ENCODE results near the gene BRINP1. TPM values are rescaled to one million over a fixed set of nuclear protein-coding genes. Genes with fewer than 3 reads are reported as not detected.

The BRINP1 gene
- polyA plus RNA-seq, 1 donor from 2014 or later, result not detected

- Mint-ChIP-seq H3K9me3 (peaks cover 0 to 4% (median 4%) of the 10 kb centered on the region in 3 donors), H3K27me3 (peaks cover 7% of the 10 kb centered on the region), H3K4me3 (no peak overlapping the region), H3K27ac (no peak overlapping the region), H3K4me1 (peaks cover 0 to 3% (median 0%) of the 10 kb centered on the region in 3 donors), H3K36me3 (no peaks in the 10 kb centered on the region)
These were observed 61.8 kb downstream of the BRINP1 start for GRCh38 chr9:119307471-119307870.

GRCh38 chr9:119304555-119304954 lies 64.7 kb downstream of the BRINP1 start:
- H3K36me3 Mint-ChIP-seq, result no peaks in the 10 kb centered on the region
- H3K27me3 Mint-ChIP-seq, result peaks cover 7% of the 10 kb centered on the region
- no peak overlapping the region for H3K27ac Mint-ChIP-seq
- peaks cover 0 to 8% (median 5%) of the 10 kb centered on the region in 3 donors for H3K9me3 Mint-ChIP-seq
- H3K4me3 Mint-ChIP-seq, result no peak overlapping the region
- peaks cover 0 to 3% (median 0%) of the 10 kb centered on the region in 3 donors for H3K4me1 Mint-ChIP-seq

- H3K9me3 Mint-ChIP-seq, result peaks cover 0 to 8% (median 5%) of the 10 kb centered on the region in 3 donors
- no peak overlapping the region for H3K27ac Mint-ChIP-seq
These were observed 66.1 kb downstream of the BRINP1 start for GRCh38 chr9:119302988-119303698.

DNA sequence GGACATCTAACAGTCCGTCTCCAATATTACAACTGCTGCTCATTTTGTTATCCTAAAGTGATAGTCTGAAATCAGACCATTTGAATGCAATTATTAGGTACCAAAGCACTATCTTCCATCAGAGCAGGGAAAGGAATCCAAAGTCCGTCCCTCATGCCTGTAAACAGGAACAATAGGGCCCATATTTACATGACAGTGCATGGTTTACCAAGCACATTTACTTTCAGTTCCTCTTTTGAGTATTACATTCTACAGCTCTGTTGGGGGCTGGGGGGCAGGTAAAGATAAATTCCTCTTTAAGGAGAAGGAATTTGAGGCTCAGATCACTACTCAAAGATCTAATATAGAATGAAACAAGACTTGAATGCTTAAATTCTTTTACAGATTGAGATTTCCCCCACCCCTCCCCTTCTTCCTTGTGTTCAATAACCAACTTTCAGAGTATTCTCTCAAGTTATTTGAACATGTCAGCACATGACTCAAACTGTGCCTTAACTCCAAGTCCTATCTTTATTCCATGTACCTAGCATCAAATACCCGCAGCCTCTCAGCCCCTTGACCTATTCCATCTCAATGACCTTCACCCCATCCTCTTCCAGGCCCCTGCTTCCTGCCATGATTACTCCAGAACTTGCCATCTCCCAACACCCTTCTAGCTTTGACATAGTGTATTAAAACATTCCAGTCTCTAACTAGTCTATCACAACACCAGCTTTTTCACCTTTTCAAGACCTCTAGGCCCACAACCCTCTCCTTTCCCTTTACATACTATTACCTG lies 71.0 kb downstream of the BRINP1 start:
- Mint-ChIP-seq H3K4me3 (peak overlapping the region in 2 of 4 donors; percentile 23 to 73), H3K27me3 (no peaks in the 10 kb centered on the region), H3K9me3 (peaks cover 1 to 4% (median 2%) of the 10 kb centered on the region in 3 donors), H3K27ac (no peak overlapping the region), H3K4me1 (peaks cover 4 to 12% (median 9%) of the 10 kb centered on the region in 3 donors), H3K36me3 (no peaks in the 10 kb centered on the region)

More at GRCh38 chr9:119302988-119303698, 66.1 kb downstream of the BRINP1 start:
- H3K4me1 Mint-ChIP-seq, result peaks cover under 1 to 10% (median 5%) of the 10 kb centered on the region in 3 donors
- peaks cover 7% of the 10 kb centered on the region for H3K27me3 Mint-ChIP-seq
- H3K4me3 Mint-ChIP-seq, result no peak overlapping the region
- no peaks in the 10 kb centered on the region for H3K36me3 Mint-ChIP-seq

- peaks cover 2% of the 10 kb centered on the region for H3K27me3 Mint-ChIP-seq
These were observed 77.7 kb downstream of the BRINP1 start for GRCh38 chr9:119291554-119291953.

DNA sequence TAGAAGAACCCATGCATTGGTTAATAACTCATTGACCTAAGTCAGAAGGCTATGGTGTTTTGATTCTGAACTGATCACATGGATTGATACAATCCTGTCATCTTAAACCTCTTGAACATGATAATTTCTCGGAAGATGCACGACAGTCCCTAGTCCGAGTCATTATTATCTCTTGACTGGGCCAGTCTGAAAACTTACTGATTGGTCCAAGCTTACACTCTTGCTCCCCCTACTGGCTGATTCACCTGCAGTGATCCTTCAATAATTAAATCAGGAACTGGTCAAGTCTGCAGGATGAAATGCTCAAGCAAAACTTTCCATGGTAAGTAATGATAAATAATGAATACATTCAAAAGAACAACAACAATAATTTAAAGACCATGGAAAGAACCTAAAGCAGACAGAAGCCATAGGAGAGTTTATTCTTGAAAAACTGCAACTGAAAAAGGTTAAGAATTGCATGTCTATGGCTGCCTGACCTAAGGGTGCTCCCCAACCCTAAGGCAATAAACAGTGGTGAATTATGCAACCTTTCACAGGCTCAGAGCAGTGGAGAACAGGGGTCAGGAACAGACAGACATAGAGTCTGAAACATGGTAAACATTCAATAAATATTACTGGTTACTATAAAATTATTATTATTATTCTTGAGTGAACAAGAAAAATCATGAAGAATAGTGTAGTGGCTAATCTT lies 79.3 kb downstream of the BRINP1 start:
- no peaks in the 10 kb centered on the region for H3K9me3 Mint-ChIP-seq
- H3K36me3 Mint-ChIP-seq, result no peaks in the 10 kb centered on the region
- H3K27ac Mint-ChIP-seq, result no peak overlapping the region
- H3K4me1 Mint-ChIP-seq, result peaks cover 0 to 2% (median 0%) of the 10 kb centered on the region in 3 donors
- H3K27me3 Mint-ChIP-seq, result peaks cover 8% of the 10 kb centered on the region
- no peak overlapping the region for H3K4me3 Mint-ChIP-seq

More at GRCh38 chr9:119291554-119291953, 77.7 kb downstream of the BRINP1 start:
- H3K36me3 Mint-ChIP-seq, result no peaks in the 10 kb centered on the region
- peaks cover 0 to under 1% (median 0%) of the 10 kb centered on the region in 3 donors for H3K9me3 Mint-ChIP-seq
- no peak overlapping the region for H3K4me3 Mint-ChIP-seq
- peaks cover 0 to 2% (median 0%) of the 10 kb centered on the region in 3 donors for H3K4me1 Mint-ChIP-seq
- H3K27ac Mint-ChIP-seq, result no peak overlapping the region

DNA sequence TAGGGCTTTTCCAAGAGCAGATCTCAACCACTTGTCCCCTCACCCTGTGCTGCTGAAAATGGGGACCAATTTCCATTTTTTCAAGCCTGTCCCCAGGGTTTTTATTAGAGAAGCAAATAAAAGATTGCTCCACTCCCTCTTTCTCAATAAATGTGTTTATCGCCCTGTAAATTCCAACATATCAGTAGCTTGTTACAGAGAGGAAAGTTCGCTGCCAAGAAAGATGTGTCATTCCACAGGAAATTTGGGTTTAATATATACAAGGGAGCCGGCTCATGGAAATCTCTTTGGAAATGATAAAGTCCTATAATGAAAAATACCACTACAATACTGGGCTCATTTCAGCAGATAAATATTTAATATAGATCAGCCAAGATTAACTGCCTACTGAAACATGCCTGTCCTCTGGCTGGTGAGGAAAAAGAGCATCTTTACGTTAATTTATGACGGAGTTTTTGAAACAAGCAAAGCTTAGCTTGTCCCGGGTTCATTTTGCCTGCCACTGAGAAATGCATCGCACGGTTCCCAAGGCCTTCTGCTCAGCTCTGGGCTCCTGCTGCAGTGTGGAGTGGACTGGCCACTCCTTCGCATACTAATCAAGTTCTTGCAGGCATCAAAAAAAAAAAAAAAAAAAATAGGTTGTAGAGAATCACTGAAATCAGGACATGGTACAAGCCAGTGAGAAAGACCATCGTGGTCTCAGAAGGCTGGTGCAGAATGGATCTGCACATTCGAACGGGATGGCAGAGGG lies 84.5 kb downstream of the BRINP1 start:
- H3K4me3 Mint-ChIP-seq, result no peak overlapping the region
- no peak overlapping the region for H3K27ac Mint-ChIP-seq
- no peaks in the 10 kb centered on the region for H3K36me3 Mint-ChIP-seq
- no peaks in the 10 kb centered on the region for H3K9me3 Mint-ChIP-seq
- peaks cover 18% of the 10 kb centered on the region for H3K27me3 Mint-ChIP-seq
- H3K4me1 Mint-ChIP-seq, result peaks cover 0 to 5% (median 2%) of the 10 kb centered on the region in 3 donors

GRCh38 chr9:119284118-119284517 lies 85.1 kb downstream of the BRINP1 start:
- Mint-ChIP-seq H3K27me3 (peaks cover 18% of the 10 kb centered on the region), H3K4me3 (no peak overlapping the region), H3K27ac (no peak overlapping the region), H3K4me1 (peaks cover 0 to 5% (median 2%) of the 10 kb centered on the region in 3 donors), H3K36me3 (no peaks in the 10 kb centered on the region), H3K9me3 (no peaks in the 10 kb centered on the region)

GRCh38 chr9:119283078-119283794 lies 86.0 kb downstream of the BRINP1 start:
- Mint-ChIP-seq H3K9me3 (no peaks in the 10 kb centered on the region), H3K36me3 (no peaks in the 10 kb centered on the region), H3K27me3 (peaks cover 18% of the 10 kb centered on the region), H3K4me1 (peaks cover 0 to 5% (median under 1%) of the 10 kb centered on the region in 3 donors), H3K4me3 (no peak overlapping the region), H3K27ac (peak overlapping the region in 1 of 3 donors; percentile 69)

GRCh38 chr9:119282476-119283077 lies 86.7 kb downstream of the BRINP1 start:
- Mint-ChIP-seq H3K27me3 (peaks cover 18% of the 10 kb centered on the region), H3K36me3 (no peaks in the 10 kb centered on the region), H3K27ac (peak overlapping the region in 1 of 3 donors; percentile 69), H3K4me1 (peaks cover 0 to 5% (median 0%) of the 10 kb centered on the region in 3 donors), H3K4me3 (no peak overlapping the region), H3K9me3 (no peaks in the 10 kb centered on the region)

DNA sequence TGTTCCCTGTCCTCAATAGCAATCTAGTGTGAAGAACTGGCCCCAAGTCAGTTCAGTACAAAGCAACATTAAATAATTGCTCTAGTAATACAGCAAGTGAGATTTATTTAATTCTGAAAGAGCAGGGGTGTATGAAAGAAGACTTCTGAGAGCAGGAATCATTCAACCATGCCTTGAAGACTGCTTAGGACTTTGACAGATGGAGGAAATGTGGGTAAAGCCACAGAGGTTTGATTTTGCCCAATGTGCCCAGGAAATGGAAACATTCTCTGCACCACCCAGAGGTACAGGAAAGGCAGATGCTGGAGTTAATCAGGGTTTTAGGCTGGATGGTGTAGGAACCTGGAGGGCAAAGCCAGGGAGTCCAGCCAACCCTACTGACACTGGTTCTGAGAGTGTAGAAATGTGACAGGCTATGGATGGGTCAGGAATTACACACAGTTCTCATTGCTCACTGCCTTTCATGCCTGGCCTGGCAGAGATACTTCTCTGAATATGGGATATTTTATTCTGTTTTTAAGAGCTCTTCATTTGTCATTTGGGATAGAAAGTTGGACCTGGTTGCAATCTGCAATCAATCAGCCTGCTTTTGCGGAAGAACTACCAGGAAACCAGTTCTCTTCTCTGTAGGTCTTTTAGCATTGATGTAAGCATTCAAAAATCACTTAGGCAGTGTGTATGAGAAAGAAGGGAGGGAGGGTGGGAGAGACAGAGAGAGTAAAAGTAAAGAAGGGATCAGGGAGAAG lies 88.3 kb downstream of the BRINP1 start:
- no peak overlapping the region for H3K4me3 Mint-ChIP-seq
- H3K27me3 Mint-ChIP-seq, result peaks cover 10% of the 10 kb centered on the region
- peaks cover 0 to 5% (median 0%) of the 10 kb centered on the region in 3 donors for H3K4me1 Mint-ChIP-seq
- peaks cover 0 to under 1% (median 0%) of the 10 kb centered on the region in 3 donors for H3K9me3 Mint-ChIP-seq
- H3K27ac Mint-ChIP-seq, result no peak overlapping the region
- no peaks in the 10 kb centered on the region for H3K36me3 Mint-ChIP-seq

- H3K27ac Mint-ChIP-seq, result no peak overlapping the region
- H3K36me3 Mint-ChIP-seq, result no peaks in the 10 kb centered on the region
- peaks cover 0 to 3% (median 0%) of the 10 kb centered on the region in 3 donors for H3K9me3 Mint-ChIP-seq
- H3K4me3 Mint-ChIP-seq, result no peak overlapping the region
- H3K4me1 Mint-ChIP-seq, result peaks cover 0 to 5% (median 0%) of the 10 kb centered on the region in 3 donors
- peaks cover 7% of the 10 kb centered on the region for H3K27me3 Mint-ChIP-seq
These were observed 91.1 kb downstream of the BRINP1 start for GRCh38 chr9:119278171-119278570.

Data from IgD-negative memory B cell (primary cell).